K562 (cell line): ENCODE data around the gene RBM4B. TPM values are rescaled to one million over a fixed set of nuclear protein-coding genes. Genes with fewer than 3 reads are reported as not detected.
A peak's percentile ranks its signal among the peaks of the same experiment; 100 is the strongest.

ENCODE experiments used
- CAMTA2 ChIP-seq: fragments of 250-450 bp; sonication (Bioruptor Pico); conservative IDR thresholded peaks from 2 replicates; pipeline ENCODE4 v1.5.1; 2022
- FOXP1 ChIP-seq: sonication (generic); formaldehyde crosslinking; IDR thresholded peaks from 2 replicates; pipeline ENCODE4 v1.8.0; 2022; ENCODE audit warnings: mild to moderate bottlenecking, missing genetic modification reagents
- GATAD2A ChIP-seq: fragments of 450-650 bp; IDR thresholded peaks from 2 replicates; pipeline ENCODE4 v1.6.1; 2017
- HSF4 ChIP-seq: fragments of 250-450 bp; sonication (Bioruptor Pico); IDR thresholded peaks from 2 replicates; pipeline ENCODE4 v2.1.2; 2022; ENCODE audit warnings: mild to moderate bottlenecking, moderate library complexity, borderline replicate concordance
- KAT2B ChIP-seq: IDR thresholded peaks from one replicate; pipeline ENCODE4 v1.6.1; 2012; ENCODE audit warnings: low read depth, mild to moderate bottlenecking, control low read depth, inconsistent platforms, low read length, moderate library complexity
- KAT8 ChIP-seq: fragments of 450-650 bp; IDR thresholded peaks from 2 replicates; pipeline ENCODE4 v1.6.1; 2016; ENCODE audit warnings: low read depth, mild to moderate bottlenecking
- KDM5B ChIP-seq: fragments of 200-600 bp; sonication (generic); IDR thresholded peaks from 2 replicates; pipeline ENCODE4 v1.6.1; 2012; ENCODE audit warnings: low read depth, mild to moderate bottlenecking, moderate library complexity, low read length, control low read depth, inconsistent platforms; ENCODE audit not compliant: insufficient replicate concordance
- KLF13 ChIP-seq: fragments of 450-650 bp; IDR thresholded peaks from 2 replicates; pipeline ENCODE4 v1.6.1; 2016; ENCODE audit warnings: missing genetic modification characterization, low read depth, mild to moderate bottlenecking, missing compliant biosample characterization, moderate library complexity, borderline replicate concordance
- POLR2A ChIP-seq: fragments of 450-650 bp; conservative IDR thresholded peaks from 2 replicates; pipeline ENCODE4 v1.6.1; 2016
- SMAD3 ChIP-seq: fragments of 450-650 bp; formaldehyde crosslinking; conservative IDR thresholded peaks from 2 replicates; pipeline ENCODE4 v1.4.0; 2020; ENCODE audit warnings: mild to moderate bottlenecking
- TEAD1 ChIP-seq, 2 experiments: fragments of 450-650 bp in 1 of 2; sonication (generic) in 1 of 2; formaldehyde crosslinking; IDR thresholded peaks; 2 replicates each; pipeline versions ENCODE4 v1.4.0 to v1.8.0; 2020 to 2022; ENCODE audit warnings: mild to moderate bottlenecking in 2 of 2, missing genetic modification reagents in 1 of 2
- ZBTB1 ChIP-seq: sonication (generic); formaldehyde crosslinking; IDR thresholded peaks from 2 replicates; pipeline ENCODE4 v1.8.1; 2023; ENCODE audit warnings: missing genetic modification reagents, low read depth, mild to moderate bottlenecking, borderline replicate concordance
- ZNF274 ChIP-seq: IDR thresholded peaks from 2 replicates; pipeline ENCODE4 v1.6.1; 2011; ENCODE audit warnings: low read depth, mild to moderate bottlenecking, low read length, moderate library complexity, borderline replicate concordance
- polyA plus RNA-seq, 8 experiments: library from polyadenylated mRNA; depleted of rRNA in 4 of 8; stranded (reverse) in 5 of 8; unstranded in 3 of 8; fragments of >200 nt; fragmentation: Nextera tagmentation in 2 of 8; fragmentation: Illumina TruSeq in 1 of 8; extraction: Ambion mirVana in 2 of 8; extraction: Trizol in 1 of 8; gene quantifications; 2 replicates each; pipeline versions ENCODE4 v1.2.1 to v1.2.3, GENCODE V29; 2011 to 2014; ENCODE audit warnings: inconsistent platforms in 1 of 8, missing spikeins in 1 of 8
- total RNA-seq, 7 experiments: library from RNA; depleted of rRNA in 6 of 7; stranded (reverse); fragments of >200 nt in 6 of 7; fragmentation: Illumina TruSeq in 2 of 7; extraction: Trizol in 2 of 7; gene quantifications; 2 replicates each; pipeline versions ENCODE4 v1.2.1 to v1.2.3, GENCODE V29; 2011 to 2021; ENCODE audit warnings: low replicate concordance in 1 of 7
- TF ChIP-seq, protein P1 (sequence below): fragments of 450-650 bp; formaldehyde crosslinking; IDR thresholded peaks from 2 replicates; pipeline ENCODE4 v1.4.0; 2020; ENCODE audit warnings: mild to moderate bottlenecking, moderate library complexity
- TF ChIP-seq, protein P2 (sequence below): fragments of 450-650 bp; IDR thresholded peaks from 2 replicates; pipeline ENCODE4 v1.6.1; 2016; ENCODE audit warnings: antibody characterized with exemption
- TF ChIP-seq, protein P3 (sequence below): fragments of 250-450 bp; sonication (Bioruptor Pico); IDR thresholded peaks from 2 replicates; pipeline ENCODE4 v1.8.0; 2022; ENCODE audit warnings: inconsistent platforms

RBM4B gene
- total and polyA plus RNA-seq, 9 of the 15 experiments (the other 6 are each of a cell fraction or from before 2014, with no cell fraction given) = 14.6 to 39.9 (median 23.3) TPM

- TF ChIP-seq, protein P1, sequence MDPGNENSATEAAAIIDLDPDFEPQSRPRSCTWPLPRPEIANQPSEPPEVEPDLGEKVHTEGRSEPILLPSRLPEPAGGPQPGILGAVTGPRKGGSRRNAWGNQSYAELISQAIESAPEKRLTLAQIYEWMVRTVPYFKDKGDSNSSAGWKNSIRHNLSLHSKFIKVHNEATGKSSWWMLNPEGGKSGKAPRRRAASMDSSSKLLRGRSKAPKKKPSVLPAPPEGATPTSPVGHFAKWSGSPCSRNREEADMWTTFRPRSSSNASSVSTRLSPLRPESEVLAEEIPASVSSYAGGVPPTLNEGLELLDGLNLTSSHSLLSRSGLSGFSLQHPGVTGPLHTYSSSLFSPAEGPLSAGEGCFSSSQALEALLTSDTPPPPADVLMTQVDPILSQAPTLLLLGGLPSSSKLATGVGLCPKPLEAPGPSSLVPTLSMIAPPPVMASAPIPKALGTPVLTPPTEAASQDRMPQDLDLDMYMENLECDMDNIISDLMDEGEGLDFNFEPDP = no peak
- TF ChIP-seq, protein P2, sequence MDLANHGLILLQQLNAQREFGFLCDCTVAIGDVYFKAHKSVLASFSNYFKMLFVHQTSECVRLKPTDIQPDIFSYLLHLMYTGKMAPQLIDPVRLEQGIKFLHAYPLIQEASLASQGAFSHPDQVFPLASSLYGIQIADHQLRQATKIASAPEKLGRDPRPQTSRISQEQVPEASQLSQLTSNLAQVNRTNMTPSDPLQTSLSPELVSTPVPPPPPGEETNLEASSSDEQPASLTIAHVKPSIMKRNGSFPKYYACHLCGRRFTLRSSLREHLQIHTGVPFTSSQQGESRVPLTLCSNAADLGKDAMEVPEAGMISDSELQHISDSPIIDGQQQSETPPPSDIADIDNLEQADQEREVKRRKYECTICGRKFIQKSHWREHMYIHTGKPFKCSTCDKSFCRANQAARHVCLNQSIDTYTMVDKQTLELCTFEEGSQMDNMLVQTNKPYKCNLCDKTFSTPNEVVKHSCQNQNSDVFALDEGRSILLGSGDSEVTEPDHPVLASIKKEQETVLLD = peak; percentile 86
- 0 out of 2 replicates have a peak, but pooled peaks have one; percentile 22 for TF ChIP-seq KLF13 (tag)
- peak; percentile 85; the same call in 1 of the 2 replicates for TF ChIP-seq FOXP1 (CRISPR knock-in tag)
- TF ChIP-seq POLR2A = peak; percentile 100
- no peak for TF ChIP-seq KAT2B
- peak; percentile 94 for TF ChIP-seq KDM5B
- peak; percentile 70 to 82; a peak in 3 of 4 replicates for TF ChIP-seq TEAD1 (CRISPR knock-in tag; IDR thresholded peaks at IDR 0.05)
- no peak for TF ChIP-seq ZNF274
- TF ChIP-seq GATAD2A = no peak
- no peak for TF ChIP-seq HSF4 (CRISPR knock-in tag)
- TF ChIP-seq CAMTA2 = no peak
- TF ChIP-seq, protein P3, sequence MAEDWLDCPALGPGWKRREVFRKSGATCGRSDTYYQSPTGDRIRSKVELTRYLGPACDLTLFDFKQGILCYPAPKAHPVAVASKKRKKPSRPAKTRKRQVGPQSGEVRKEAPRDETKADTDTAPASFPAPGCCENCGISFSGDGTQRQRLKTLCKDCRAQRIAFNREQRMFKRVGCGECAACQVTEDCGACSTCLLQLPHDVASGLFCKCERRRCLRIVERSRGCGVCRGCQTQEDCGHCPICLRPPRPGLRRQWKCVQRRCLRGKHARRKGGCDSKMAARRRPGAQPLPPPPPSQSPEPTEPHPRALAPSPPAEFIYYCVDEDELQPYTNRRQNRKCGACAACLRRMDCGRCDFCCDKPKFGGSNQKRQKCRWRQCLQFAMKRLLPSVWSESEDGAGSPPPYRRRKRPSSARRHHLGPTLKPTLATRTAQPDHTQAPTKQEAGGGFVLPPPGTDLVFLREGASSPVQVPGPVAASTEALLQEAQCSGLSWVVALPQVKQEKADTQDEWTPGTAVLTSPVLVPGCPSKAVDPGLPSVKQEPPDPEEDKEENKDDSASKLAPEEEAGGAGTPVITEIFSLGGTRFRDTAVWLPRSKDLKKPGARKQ (CRISPR knock-in tag) = no peak
- TF ChIP-seq SMAD3 = peak; percentile 69
- TF ChIP-seq ZBTB1 = 0 out of 2 replicates have a peak, but pooled peaks have one; percentile 54
- no peak for TF ChIP-seq KAT8
Observed at GRCh38 chr11:66616379-66617154, 61.1 kb downstream of the RBM4B start, which contains the start of gene RBM14 (continued).
